NB4 (cell line): Measurements from ENCODE around the gene DNAH1.

Source experiments
- DNase-seq: peaks from one replicate; pipeline ENCODE4 v3.0.0; 2010; ENCODE audit warnings: low read depth
- H3K4me3 ChIP-seq: one replicate; pipeline ENCODE4 v1.5.1; 2011; ENCODE audit warnings: mild to moderate bottlenecking, low read depth, low read length, moderate library complexity
- CTCF ChIP-seq: IDR thresholded peaks from one replicate; pipeline ENCODE4 v1.5.1; 2012; ENCODE audit warnings: low read depth, low read length
- MAX ChIP-seq: IDR thresholded peaks from 2 replicates; pipeline ENCODE4 v1.6.1; 2011; ENCODE audit warnings: low read depth, low read length
- MYC ChIP-seq: IDR thresholded peaks from 2 replicates; pipeline ENCODE4 v1.6.1; 2011; ENCODE audit warnings: low read depth, low read length
- POLR2A ChIP-seq: IDR thresholded peaks from 2 replicates; pipeline ENCODE4 v1.6.1; 2011; ENCODE audit warnings: mild to moderate bottlenecking; ENCODE audit not compliant: insufficient read length; ENCODE audit errors: extremely low read depth

Gene DNAH1

GRCh38 chr3:52391096-52391495, 75.0 kb downstream of the DNAH1 start:
- DNase-seq, result no peak
- H3K4me3 ChIP-seq, result no peak overlapping the region
- TF ChIP-seq MYC (no peak), MAX (no peak), POLR2A (no peak), CTCF (no peak)

- TF ChIP-seq POLR2A (no peak), CTCF (no peak), MYC (no peak), MAX (no peak)
- H3K4me3 ChIP-seq, result no peak overlapping the region
- no peak for DNase-seq
Measured at GRCh38 chr3:52392216-52392930, 76.3 kb downstream of the DNAH1 start.

- TF ChIP-seq CTCF (no peak), MAX (no peak), MYC (no peak), POLR2A (no peak)
- no peak overlapping the region for H3K4me3 ChIP-seq
- DNase-seq, result no peak
Measured at GRCh38 chr3:52393131-52393807, 77.2 kb downstream of the DNAH1 start.

- TF ChIP-seq POLR2A (no peak), MAX (no peak), MYC (no peak), CTCF (no peak)
- H3K4me3 ChIP-seq, result no peak overlapping the region
- DNase-seq, result no peak
Measured at GRCh38 chr3:52393959-52394670, 78.0 kb downstream of the DNAH1 start.

GRCh38 chr3:52394751-52395502, 78.8 kb downstream of the DNAH1 start:
- DNase-seq, result no peak
- no peak overlapping the region for H3K4me3 ChIP-seq
- TF ChIP-seq CTCF, result no peak
- TF ChIP-seq POLR2A, result no peak
- TF ChIP-seq MAX, result no peak
